H1 (cell line): ENCODE results near the gene PIGM. TPM values are rescaled to one million over a fixed set of nuclear protein-coding genes. Genes with fewer than 3 reads are reported as not detected.

Experiments used
- CTCF ChIA-PET: fragments of 300-600 bp; sonication (Branson Sonifier 250); formaldehyde crosslinking; loops from one replicate; lab custom pipeline; 2021; ENCODE audit not compliant: partially characterized antibody; lab: Charles Lee
- POLR2A ChIA-PET: fragments of 300-600 bp; sonication (Branson Sonifier 250); formaldehyde crosslinking; loops from one replicate; lab custom pipeline; 2021; ENCODE audit warnings: inconsistent platforms; ENCODE audit not compliant: partially characterized antibody; lab: Charles Lee
- DNase-seq, 2 experiments: peaks; one replicate each; pipeline versions ENCODE4 v3.0.0 to v3.0.0-alpha.2; 2010 to 2022; ENCODE audit warnings: low spot score in 2 of 2, low read depth in 1 of 2, mixed read lengths in 1 of 2
- FAIRE-seq: peaks from 2 replicates; lab custom pipeline; 2011; peaks lifted over from hg19 to GRCh38; lab: Jason Lieb, UNC
- H2AFZ ChIP-seq: 2 replicates; pipeline ENCODE4 v1.8.1; 2012; ENCODE audit warnings: low read length, inconsistent platforms
- H2AK5ac ChIP-seq: 2 replicates; pipeline ENCODE4 v1.6.1; 2013; ENCODE audit warnings: low read depth, low read length
- H2BK120ac ChIP-seq: replicated peaks from 2 replicates; pipeline ENCODE3; 2013; ENCODE audit warnings: low read depth, low read length, inconsistent platforms
- H2BK12ac ChIP-seq: 2 replicates; pipeline ENCODE4 v1.6.1; 2013; ENCODE audit warnings: low read depth, low read length
- H2BK15ac ChIP-seq: 2 replicates; pipeline ENCODE4 v1.6.1; 2013; ENCODE audit warnings: low read length
- H2BK20ac ChIP-seq: 2 replicates; pipeline ENCODE4 v1.6.1; 2013; ENCODE audit warnings: low read length
- H2BK5ac ChIP-seq: 2 replicates; pipeline ENCODE4 v1.6.1; 2013; ENCODE audit warnings: low read depth, low read length
- H3K14ac ChIP-seq: 2 replicates; pipeline ENCODE4 v1.6.1; 2013; ENCODE audit warnings: inconsistent platforms; ENCODE audit not compliant: insufficient read length
- H3K18ac ChIP-seq: 2 replicates; pipeline ENCODE4 v1.6.1; 2013; ENCODE audit warnings: low read length; ENCODE audit errors: extremely low read depth
- H3K23ac ChIP-seq: 2 replicates; pipeline ENCODE4 v1.6.1; 2013; ENCODE audit warnings: inconsistent platforms; ENCODE audit not compliant: insufficient read length
- H3K23me2 ChIP-seq: 2 replicates; pipeline ENCODE4 v1.6.1; 2013; ENCODE audit warnings: low read depth, low read length
- H3K27ac ChIP-seq: 2 replicates; pipeline ENCODE4 v1.6.1; 2011; ENCODE audit warnings: low read depth, low read length, inconsistent platforms
- H3K27me3 ChIP-seq, 4 experiments: replicated peaks in 1 of 4; 1 replicate in 1 of 4; 2 replicates in 3 of 4; pipeline versions ENCODE4 v1.6.1 to v1.8.1; 2011 to 2013; ENCODE audit warnings: low read length in 3 of 4, mild to moderate bottlenecking in 3 of 4, inconsistent platforms in 2 of 4, mixed read lengths in 2 of 4, moderate library complexity in 1 of 4; ENCODE audit not compliant: control insufficient read depth in 3 of 4, insufficient read depth in 3 of 4; ENCODE audit errors: extremely low read depth in 1 of 4
- H3K36me3 ChIP-seq, 4 experiments: 2 replicates each; pipeline versions ENCODE4 v1.6.1 to v1.8.1; 2011 to 2013; ENCODE audit warnings: mild to moderate bottlenecking in 4 of 4, low read length in 3 of 4, moderate library complexity in 2 of 4, control low read depth in 1 of 4, inconsistent platforms in 1 of 4; ENCODE audit not compliant: insufficient read depth in 4 of 4, control insufficient read depth in 2 of 4
- H3K4ac ChIP-seq: replicated peaks from 2 replicates; pipeline ENCODE3; 2013; ENCODE audit warnings: low read length, low read depth, mixed read lengths, inconsistent platforms; ENCODE audit not compliant: insufficient read length
- H3K4me1 ChIP-seq, 4 experiments: replicated peaks in 1 of 4; 1 replicate in 1 of 4; 2 replicates in 3 of 4; pipeline versions ENCODE4 v1.6.1 to v1.8.1; 2011 to 2013; ENCODE audit warnings: low read length in 3 of 4, inconsistent platforms in 2 of 4, mixed read lengths in 1 of 4; ENCODE audit not compliant: insufficient read depth in 4 of 4, control insufficient read depth in 3 of 4
- H3K4me2 ChIP-seq, 2 experiments: 2 replicates each; pipeline versions ENCODE4 v1.6.1 to v1.8.1; 2011 to 2013; ENCODE audit warnings: low read depth in 2 of 2, low read length in 2 of 2, control low read depth in 1 of 2, inconsistent platforms in 1 of 2, mild to moderate bottlenecking in 1 of 2; ENCODE audit not compliant: insufficient read depth in 1 of 2
- H3K4me3 ChIP-seq, 4 experiments: fragments of 200-600, 300-600 bp in 1 of 4; sonication (generic), shearing (Covaris generic), sonication (Bioruptor Twin) in 1 of 4; 2 replicates each; pipeline versions ENCODE4 v1.5.1 to v1.8.1; 2011 to 2016; ENCODE audit warnings: low read length in 4 of 4, low read depth in 3 of 4, control low read depth in 2 of 4, inconsistent platforms in 2 of 4, mild to moderate bottlenecking in 2 of 4, mixed read lengths in 1 of 4, moderate library complexity in 1 of 4; ENCODE audit not compliant: insufficient read depth in 2 of 4; ENCODE audit errors: extremely low read depth in 1 of 4
- H3K56ac ChIP-seq: replicated peaks from 2 replicates; pipeline ENCODE3; 2013; ENCODE audit warnings: low read depth, mild to moderate bottlenecking, mixed read lengths, low read length, inconsistent platforms; ENCODE audit not compliant: insufficient read length
- H3K79me1 ChIP-seq: 2 replicates; pipeline ENCODE4 v1.6.1; 2013; ENCODE audit warnings: low read depth, low read length, control low read depth
- H3K79me2 ChIP-seq, 2 experiments: 2 replicates each; pipeline versions ENCODE4 v1.6.1 to v1.8.1; 2012 to 2013; ENCODE audit warnings: low read length in 2 of 2, mild to moderate bottlenecking in 2 of 2, inconsistent platforms in 1 of 2; ENCODE audit not compliant: insufficient read depth in 2 of 2, control insufficient read depth in 1 of 2
- H3K9ac ChIP-seq, 4 experiments: replicated peaks in 1 of 4; 1 replicate in 1 of 4; 2 replicates in 3 of 4; pipeline versions ENCODE4 v1.6.1 to v1.8.1; 2011 to 2013; ENCODE audit warnings: low read depth in 3 of 4, low read length in 3 of 4, control low read depth in 2 of 4, mild to moderate bottlenecking in 2 of 4, moderate library complexity in 2 of 4, inconsistent platforms in 1 of 4; ENCODE audit errors: extremely low read depth in 1 of 4
- H3K9me3 ChIP-seq, 2 experiments: 2 replicates each; pipeline versions ENCODE4 v1.6.1 to v1.8.1; 2012 to 2013; ENCODE audit warnings: mild to moderate bottlenecking in 2 of 2, moderate library complexity in 2 of 2, control low read depth in 1 of 2, inconsistent platforms in 1 of 2, low read depth in 1 of 2, low read length in 1 of 2, mixed read lengths in 1 of 2; ENCODE audit not compliant: insufficient read depth in 2 of 2
- H4K20me1 ChIP-seq, 2 experiments: replicated peaks in 1 of 2; 2 replicates each; pipeline versions ENCODE3 to v1.8.1; 2011 to 2013; ENCODE audit warnings: inconsistent platforms in 2 of 2, low read length in 2 of 2, mild to moderate bottlenecking in 1 of 2; ENCODE audit not compliant: insufficient read depth in 2 of 2, control insufficient read depth in 1 of 2
- H4K5ac ChIP-seq: 2 replicates; pipeline ENCODE4 v1.6.1; 2013; ENCODE audit warnings: low read length, low read depth, mixed read lengths, inconsistent platforms; ENCODE audit not compliant: insufficient read length
- H4K8ac ChIP-seq: 2 replicates; pipeline ENCODE4 v1.8.0; 2013; ENCODE audit warnings: mild to moderate bottlenecking, moderate library complexity, low read length, inconsistent platforms; ENCODE audit not compliant: insufficient read depth; ENCODE audit errors: extremely low read depth
- H4K91ac ChIP-seq: replicated peaks from 2 replicates; pipeline ENCODE3; 2013; ENCODE audit warnings: low read length, mixed read lengths, inconsistent platforms; ENCODE audit not compliant: insufficient read length
- ATF3 ChIP-seq: IDR thresholded peaks from 2 replicates; pipeline ENCODE4 v1.6.1; 2011; ENCODE audit warnings: low read depth, mild to moderate bottlenecking, low read length; ENCODE audit not compliant: insufficient read depth
- EP300 ChIP-seq, 2 experiments: IDR thresholded peaks; 1 replicate in 1 of 2; 2 replicates in 1 of 2; pipeline ENCODE4 v1.6.1; 2011 to 2012; ENCODE audit warnings: low read depth in 2 of 2, low read length in 2 of 2, mild to moderate bottlenecking in 2 of 2, borderline replicate concordance in 1 of 2, inconsistent platforms in 1 of 2, moderate library complexity in 1 of 2
- RNF2 ChIP-seq: fragments of 200-900, 300-1000 bp; sonication (generic); IDR thresholded peaks from 2 replicates; pipeline ENCODE4 v1.7.1; 2016; ENCODE audit warnings: borderline replicate concordance, low read depth, mild to moderate bottlenecking, antibody characterized with exemption, low read length; ENCODE audit not compliant: poor library complexity, severe bottlenecking; ENCODE audit errors: missing control alignments
- WGBS, 2 experiments: shearing (Covaris generic) in 1 of 2; methylation state at CpG; one replicate each; pipeline versions ENCODE4 v1.1.6 to v1.1.7; 2013 to 2015; ENCODE audit warnings: low lambda C conversion rate in 2 of 2, mixed read lengths in 2 of 2, inconsistent platforms in 1 of 2, low coverage in 1 of 2, missing lambda C conversion rate in 1 of 2; ENCODE audit not compliant: insufficient replicate concordance in 2 of 2, insufficient coverage in 1 of 2, insufficient read length in 1 of 2; ENCODE audit errors: extremely low coverage in 1 of 2, missing lambda C conversion rate in 1 of 2; 5-methylcytosine and 5-hydroxymethylcytosine counted together
- polyA plus RNA-seq, 7 experiments: library from polyadenylated mRNA; depleted of rRNA in 3 of 7; stranded (reverse) in 5 of 7; unstranded in 2 of 7; fragments of >200 nt in 5 of 7; fragments of 200-250 nt in 2 of 7; gene quantifications; 1 replicate in 5 of 7; 2 replicates in 1 of 7; 4 replicates in 1 of 7; pipeline versions ENCODE4 v1.2.1 to v1.2.3, GENCODE V29; 2011 to 2013; ENCODE audit warnings: missing spikeins in 2 of 7, mixed read lengths in 2 of 7
- total RNA-seq: library from RNA; stranded (reverse); fragmentation: NEBNext Ultra II Directional; extraction: Animal tissue kit (Norgen Biotek cat#: 25700); gene quantifications from 2 replicates; pipeline ENCODE4 v1.2.1, GENCODE V29; 2021

Gene PIGM
- total and polyA plus RNA-seq, 2 of the 8 experiments (the other 6 are each of a cell fraction or from before 2014, with no cell fraction given): 5.4 to 6.0 TPM

- no peak within 1 kb of the TSS for H4K5ac ChIP-seq
- 46% methylated on average over 12 of the region's 14 CpGs; no CpG with 5 or more reads in 1 of the 2 experiments for WGBS, 2 experiments
- FAIRE-seq: no peak
- H3K9ac ChIP-seq: no peak within 1 kb of the TSS
- ChIA-PET CTCF (interaction anchor here (0.7 to 50.1 kb wide), 12 partner anchors 14 to 210 kb away, joined by 3 to 1874 read pairs (median 3); partner anchors contain the start of genes CASQ1, IGSF8 and KCNJ10), POLR2A (interaction anchor here (1.0 to 3.5 kb wide), 9 partner anchors 9 to 35 kb away, joined by 3 to 23 read pairs (median 4); partner anchors contain the start of genes IGSF8 and KCNJ10)
- H2BK12ac ChIP-seq: 0 out of 2 replicates have a peak within 1 kb of the TSS, but pooled peaks have one; percentile 65
- H3K36me3 ChIP-seq: peaks cover 0 to 5% (median 0%) of the 10 kb centered on the region in 4 experiments; a peak in 1 of 8 replicates
- H3K14ac ChIP-seq: no peak within 1 kb of the TSS
- no peak within 1 kb of the TSS for H3K4me2 ChIP-seq
- H3K23ac ChIP-seq: no peak within 1 kb of the TSS
- no peak within 1 kb of the TSS for H2AK5ac ChIP-seq
- DNase-seq: no peak
- no peaks in the 10 kb centered on the region; the same call in 1 of the 2 replicates for H3K23me2 ChIP-seq
- no peaks in the 10 kb centered on the region for H3K79me1 ChIP-seq
- no peak within 1 kb of the TSS for H3K4me3 ChIP-seq
- no peak within 1 kb of the TSS for H2BK5ac ChIP-seq
- H4K8ac ChIP-seq: no peak within 1 kb of the TSS
- H3K27me3 ChIP-seq: peaks cover 0 to 43% (median 30%) of the 10 kb centered on the region in 4 experiments; a peak in 6 of 7 replicates
- no peak within 1 kb of the TSS for H2AFZ ChIP-seq
- no peak within 1 kb of the TSS for H3K4ac ChIP-seq
- H2BK20ac ChIP-seq: no peak within 1 kb of the TSS
- peaks cover 0 to 4% of the 10 kb centered on the region in 2 experiments; a peak in 1 of 4 replicates for H3K9me3 ChIP-seq
- TF ChIP-seq ATF3: no peak
- TF ChIP-seq EP300 (IDR thresholded peaks at IDR 0.05; ENCODE audit: borderline replicate concordance in 1 of 2, low read depth in 2 of 2, low read length in 2 of 2): no peak
- no peak for TF ChIP-seq RNF2
- no peak within 1 kb of the TSS for H4K91ac ChIP-seq
- H3K27ac ChIP-seq: no peak within 1 kb of the TSS
- H4K20me1 ChIP-seq: no peaks in the 10 kb centered on the region
- H3K4me1 ChIP-seq: peaks cover 0 to 5% (median 3%) of the 10 kb centered on the region in 4 experiments; a peak in 4 of 7 replicates
- no peak within 1 kb of the TSS for H2BK120ac ChIP-seq
- H3K18ac ChIP-seq: no peak within 1 kb of the TSS
- no peaks in the 10 kb centered on the region for H3K79me2 ChIP-seq
- no peak within 1 kb of the TSS for H2BK15ac ChIP-seq
- H3K56ac ChIP-seq: no peak within 1 kb of the TSS
Observed at GRCh38 chr1:160081261-160081936, 49.6 kb upstream of the PIGM start, which contains the start of gene KCNJ9. Gene KCNJ9 (plus strand): TSS chr1:160081538. CDS start chr1:160084031, 2,493 bp downstream.
